ENCODE measurements around the gene C2orf68. TPM values are rescaled to one million over a fixed set of nuclear protein-coding genes. Genes with fewer than 3 reads are reported as not detected.

Gene C2orf68
- total and polyA plus RNA-seq, 9 of the 15 experiments (the other 6 are each of a cell fraction or from before 2014, with no cell fraction given) = 22.1 to 50.0 (median 31.8) TPM

DNA sequence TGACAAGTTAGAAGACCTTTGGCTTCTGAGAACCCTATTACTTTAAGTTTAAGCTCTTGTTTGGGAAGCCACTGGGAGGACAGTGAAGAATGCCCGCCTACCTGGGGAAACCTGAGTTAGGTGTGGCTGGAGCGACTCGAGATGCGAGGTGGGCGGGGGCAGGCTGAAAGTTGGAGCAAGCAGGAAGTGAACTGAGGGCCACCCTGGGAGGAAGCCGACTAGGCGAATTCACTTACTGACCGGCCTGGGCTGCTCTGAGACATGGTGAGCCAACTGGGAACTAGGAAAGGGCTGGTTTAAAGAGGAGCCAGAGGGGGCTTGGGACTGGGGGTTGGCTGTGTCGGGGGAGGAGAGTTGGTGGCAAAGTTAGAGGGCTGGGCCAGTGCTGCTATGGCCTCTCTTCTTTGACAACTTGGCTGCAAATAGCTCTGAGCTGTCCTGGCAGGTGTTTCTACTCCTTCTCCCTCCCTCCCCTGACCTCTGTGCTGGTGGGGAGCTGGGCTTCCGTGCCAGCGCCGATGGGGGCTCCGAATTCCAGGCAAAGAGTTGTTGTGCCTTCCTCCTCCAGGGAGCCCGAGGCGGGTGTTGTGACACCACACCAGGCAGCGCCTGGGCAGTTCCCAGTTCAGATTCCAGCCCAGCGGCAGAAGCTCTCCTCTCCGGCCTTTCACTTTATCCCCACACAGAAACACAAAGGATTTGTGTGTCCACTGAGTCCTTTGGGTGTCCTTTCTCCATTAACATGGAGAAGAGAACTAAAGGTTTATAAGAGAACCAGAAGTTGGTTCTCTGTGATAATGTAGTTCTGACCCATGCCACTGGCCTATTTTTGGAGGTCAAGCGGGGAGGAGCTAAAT lies 34.3 kb downstream of the C2orf68 start, which contains the start of gene VAMP8 (continued):
- TF ChIP-seq PHB (CRISPR knock-in tag; IDR thresholded peaks at IDR 0.05) (peak; percentile 27; the same call in 1 of the 2 replicates), SLC30A9 (CRISPR knock-in tag; IDR thresholded peaks at IDR 0.05) (no peak), FOXK2 (conservative IDR thresholded peaks at IDR 0.05 in 1 of 2, IDR thresholded peaks at IDR 0.05 in 1 of 2; ENCODE audit: low read depth in 2 of 2) (0 out of 4 replicates have a peak, but pooled peaks have one; percentile 20 to 47), PHF8 (IDR thresholded peaks at IDR 0.05; ENCODE audit: borderline replicate concordance, low read length) (peak; percentile 47; the same call in 1 of the 2 replicates), TAF7 (tag; IDR thresholded peaks at IDR 0.05) (peak; percentile 53), POLR2AphosphoS5 (IDR thresholded peaks at IDR 0.05; ENCODE audit: control insufficient read depth, insufficient read depth, low read depth, low read length) (peak; percentile 50; the same call in 1 of the 2 replicates), ETV1 (tag; conservative IDR thresholded peaks at IDR 0.05; ENCODE audit: low read depth) (0 out of 2 replicates have a peak, but pooled peaks have one; percentile 17), HDGF (IDR thresholded peaks at IDR 0.05) (0 out of 2 replicates have a peak, but pooled peaks have one; percentile 53), POLR2G (IDR thresholded peaks at IDR 0.05; ENCODE audit: low read depth, low read length) (peak; percentile 67), ELF1 (tag; IDR thresholded peaks at IDR 0.05) (peak; percentile 61), YY1 (IDR thresholded peaks at IDR 0.05; ENCODE audit: borderline replicate concordance in 1 of 3, control insufficient read depth in 1 of 3, extremely low read depth in 1 of 3, insufficient read depth in 3 of 3, insufficient read length in 1 of 3, insufficient replicate concordance in 2 of 3, low read depth in 1 of 3, low read length in 2 of 3) (peak in 2 of 3 experiments; percentile 43 to 59), SRF (CRISPR knock-in tag; IDR thresholded peaks at IDR 0.05) (peak in 1 of 2 experiments; percentile 75; a peak in 1 of 4 replicates), ZEB2 (IDR thresholded peaks at IDR 0.05) (peak; percentile 86), CBX3 (IDR thresholded peaks at IDR 0.05; ENCODE audit: borderline replicate concordance in 1 of 2, low read length in 2 of 2) (0 out of 3 replicates have a peak, but pooled peaks of 1 of the 2 experiments have one; percentile 35), POLR2B (IDR thresholded peaks at IDR 0.05; ENCODE audit: low read depth, partially characterized antibody) (peak; percentile 58), ZBTB7A (IDR thresholded peaks at IDR 0.05; ENCODE audit: borderline replicate concordance, control insufficient read depth, low read depth, low read length) (peak; percentile 37; the same call in 1 of the 2 replicates), SUPT5H (IDR thresholded peaks at IDR 0.05) (peak; percentile 75)
- TF ChIP-seq, protein P1, sequence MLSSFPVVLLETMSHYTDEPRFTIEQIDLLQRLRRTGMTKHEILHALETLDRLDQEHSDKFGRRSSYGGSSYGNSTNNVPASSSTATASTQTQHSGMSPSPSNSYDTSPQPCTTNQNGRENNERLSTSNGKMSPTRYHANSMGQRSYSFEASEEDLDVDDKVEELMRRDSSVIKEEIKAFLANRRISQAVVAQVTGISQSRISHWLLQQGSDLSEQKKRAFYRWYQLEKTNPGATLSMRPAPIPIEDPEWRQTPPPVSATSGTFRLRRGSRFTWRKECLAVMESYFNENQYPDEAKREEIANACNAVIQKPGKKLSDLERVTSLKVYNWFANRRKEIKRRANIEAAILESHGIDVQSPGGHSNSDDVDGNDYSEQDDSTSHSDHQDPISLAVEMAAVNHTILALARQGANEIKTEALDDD (IDR thresholded peaks at IDR 0.05) = 0 out of 2 replicates have a peak, but pooled peaks have one; percentile 35
- TF ChIP-seq, protein P2, sequence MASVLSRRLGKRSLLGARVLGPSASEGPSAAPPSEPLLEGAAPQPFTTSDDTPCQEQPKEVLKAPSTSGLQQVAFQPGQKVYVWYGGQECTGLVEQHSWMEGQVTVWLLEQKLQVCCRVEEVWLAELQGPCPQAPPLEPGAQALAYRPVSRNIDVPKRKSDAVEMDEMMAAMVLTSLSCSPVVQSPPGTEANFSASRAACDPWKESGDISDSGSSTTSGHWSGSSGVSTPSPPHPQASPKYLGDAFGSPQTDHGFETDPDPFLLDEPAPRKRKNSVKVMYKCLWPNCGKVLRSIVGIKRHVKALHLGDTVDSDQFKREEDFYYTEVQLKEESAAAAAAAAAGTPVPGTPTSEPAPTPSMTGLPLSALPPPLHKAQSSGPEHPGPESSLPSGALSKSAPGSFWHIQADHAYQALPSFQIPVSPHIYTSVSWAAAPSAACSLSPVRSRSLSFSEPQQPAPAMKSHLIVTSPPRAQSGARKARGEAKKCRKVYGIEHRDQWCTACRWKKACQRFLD (CRISPR knock-in tag; IDR thresholded peaks at IDR 0.05) = no peak; the same call in 1 of the 2 replicates
- TF ChIP-seq, protein P3, sequence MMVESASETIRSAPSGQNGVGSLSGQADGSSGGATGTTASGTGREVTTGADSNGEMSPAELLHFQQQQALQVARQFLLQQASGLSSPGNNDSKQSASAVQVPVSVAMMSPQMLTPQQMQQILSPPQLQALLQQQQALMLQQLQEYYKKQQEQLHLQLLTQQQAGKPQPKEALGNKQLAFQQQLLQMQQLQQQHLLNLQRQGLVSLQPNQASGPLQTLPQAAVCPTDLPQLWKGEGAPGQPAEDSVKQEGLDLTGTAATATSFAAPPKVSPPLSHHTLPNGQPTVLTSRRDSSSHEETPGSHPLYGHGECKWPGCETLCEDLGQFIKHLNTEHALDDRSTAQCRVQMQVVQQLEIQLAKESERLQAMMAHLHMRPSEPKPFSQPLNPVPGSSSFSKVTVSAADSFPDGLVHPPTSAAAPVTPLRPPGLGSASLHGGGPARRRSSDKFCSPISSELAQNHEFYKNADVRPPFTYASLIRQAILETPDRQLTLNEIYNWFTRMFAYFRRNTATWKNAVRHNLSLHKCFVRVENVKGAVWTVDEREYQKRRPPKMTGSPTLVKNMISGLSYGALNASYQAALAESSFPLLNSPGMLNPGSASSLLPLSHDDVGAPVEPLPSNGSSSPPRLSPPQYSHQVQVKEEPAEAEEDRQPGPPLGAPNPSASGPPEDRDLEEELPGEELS (CRISPR knock-in tag; IDR thresholded peaks at IDR 0.05; ENCODE audit: borderline replicate concordance) = no peak
